ENCODE results near the gene SRRM1. TPM values are rescaled to one million over a fixed set of nuclear protein-coding genes. Genes with fewer than 3 reads are reported as not detected.
"Not testable (repeated sequence)": the region's sequence is repeated elsewhere in the genome, so short reads cannot be mapped to it uniquely, and the experiment has no call there.

The SRRM1 gene
- total RNA-seq, 1 donor from 2014 or later = 65.5 TPM

GRCh38 chr1:24708938-24709337 is 65.8 kb downstream of the SRRM1 start:
- intact Hi-C loops (cut with micrococcal nuclease) = no loop called here
- DNase-seq (no peak), ATAC-seq (no peak)

- ATAC-seq (no peak), DNase-seq (no peak)
- intact Hi-C loops (cut with micrococcal nuclease) = no loop called here
These were observed 66.8 kb downstream of the SRRM1 start for GRCh38 chr1:24709791-24710441.

- intact Hi-C loops (cut with micrococcal nuclease) = no loop called here
- DNase-seq (no peak), ATAC-seq (no peak)
These were observed 68.2 kb downstream of the SRRM1 start for GRCh38 chr1:24711329-24711728.

- intact Hi-C loops (cut with micrococcal nuclease) = no loop called here
- ATAC-seq (no peak), DNase-seq (no peak)
These were observed 70.1 kb downstream of the SRRM1 start for GRCh38 chr1:24713176-24713575.

GRCh38 chr1:24713736-24714135 is 70.6 kb downstream of the SRRM1 start:
- ATAC-seq = no peak
- no peak for DNase-seq
- intact Hi-C loops (cut with micrococcal nuclease) = no loop called here

- DNase-seq = no peak
- intact Hi-C loops (cut with micrococcal nuclease) = no loop called here
- peak; percentile 9 for ATAC-seq
These were observed 71.9 kb downstream of the SRRM1 start for GRCh38 chr1:24714859-24715520.

GRCh38 chr1:24715658-24716057 is 72.6 kb downstream of the SRRM1 start:
- DNase-seq (no peak), ATAC-seq (no peak)
- intact Hi-C loops (cut with micrococcal nuclease) = no loop called here

- DNase-seq (no peak), ATAC-seq (no peak)
- intact Hi-C loops (cut with micrococcal nuclease) = no loop called here
These were observed 75.0 kb downstream of the SRRM1 start for GRCh38 chr1:24717887-24718650.

GRCh38 chr1:24720152-24720551 is 77.0 kb downstream of the SRRM1 start:
- DNase-seq (peak; percentile 90), ATAC-seq (peak; percentile 95)
- intact Hi-C loops (cut with micrococcal nuclease) = no loop called here

- intact Hi-C loops (cut with micrococcal nuclease) = no loop called here
- DNase-seq = no peak
- ATAC-seq = no peak
These were observed 78.4 kb downstream of the SRRM1 start for GRCh38 chr1:24721533-24721932.

- DNase-seq; ATAC-seq; intact Hi-C loops (cut with micrococcal nuclease): not testable (repeated sequence)
These were observed 79.3 kb downstream of the SRRM1 start for GRCh38 chr1:24722073-24723035.

Other genes with a start within 250 kb of the SRRM1 start
- 4.9 TPM for gene STPG1, start 229.5 kb upstream of the SRRM1 start, total RNA-seq
- 34.6 TPM for gene NIPAL3, start 227.5 kb upstream of the SRRM1 start, total RNA-seq
- gene RCAN3, start 140.5 kb upstream of the SRRM1 start, total RNA-seq = 6.4 TPM
- 0.27 TPM for gene NCMAP, start 87.2 kb upstream of the SRRM1 start, total RNA-seq
- gene CLIC4, start 102.1 kb downstream of the SRRM1 start, total RNA-seq = 358 TPM

All from left ventricle myocardium superior (tissue), 1 donor.